ENCODE data around the gene ERICH2.

DNA sequence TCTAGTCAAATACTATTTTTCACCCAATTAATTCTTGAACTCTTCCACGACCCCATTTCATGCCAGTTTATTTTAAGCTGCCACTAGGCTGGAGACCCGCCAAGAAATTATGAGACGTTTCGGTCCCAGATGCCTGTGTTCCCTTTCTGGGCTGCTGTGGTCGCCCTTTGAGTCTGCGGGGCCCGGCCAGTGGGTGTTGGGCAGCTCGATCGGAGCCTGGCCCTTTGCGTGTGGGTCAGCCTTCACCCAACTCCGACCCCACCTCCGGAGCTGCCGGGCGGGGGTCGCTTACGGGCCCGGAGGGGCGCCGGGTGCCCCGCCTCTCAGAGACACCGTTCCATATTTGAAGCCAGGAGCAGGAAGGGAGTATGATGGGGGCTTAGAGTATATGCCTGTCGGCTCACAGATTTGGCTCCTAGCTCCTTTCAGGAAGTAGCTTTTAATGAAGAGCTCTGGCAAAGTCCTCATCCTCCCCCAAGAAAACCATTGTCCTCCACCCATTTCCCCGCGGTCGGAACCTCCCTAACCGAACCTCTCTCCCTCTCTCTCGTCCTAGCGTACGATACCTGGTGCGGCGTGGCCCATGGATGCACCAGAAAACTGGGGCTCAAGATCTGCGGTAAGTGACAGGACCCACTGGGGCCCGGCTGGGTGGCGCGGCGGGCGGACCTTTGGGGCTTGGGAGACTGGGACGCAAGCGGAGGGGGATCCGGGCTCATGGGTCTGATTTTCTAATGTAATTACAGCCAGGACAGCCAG, 51.5 kb downstream of the ERICH2 start:
- TF ChIP-seq POLR2AphosphoS5 (IDR thresholded peaks at IDR 0.05; ENCODE audit: low read depth, low read length) (no peak), TAF1 (IDR thresholded peaks at IDR 0.05; ENCODE audit: borderline replicate concordance, low read depth, low read length) (no peak)
